HG03378 (cell line): ENCODE measurements around the gene CATSPER3.

Source experiments
- ATAC-seq: cut with Tn5 transposase; IDR thresholded peaks from one replicate; pipeline ENCODE4 v1.9.1; 2021; ENCODE audit warnings: mild to moderate bottlenecking, moderate library complexity; ENCODE audit not compliant: unreplicated experiment

Gene CATSPER3

GRCh38 chr5:134967607-134968006 is at the start of gene CATSPER3:
Gene CATSPER3 (plus strand): TSS chr5:134967907. CDS start chr5:134967992, 85 bp downstream.
- no peak for ATAC-seq

GRCh38 chr5:134918861-134919260 is 48.8 kb upstream of the CATSPER3 start:
- ATAC-seq, result no peak

GRCh38 chr5:134920848-134921575 is 46.7 kb upstream of the CATSPER3 start:
- no peak for ATAC-seq

GRCh38 chr5:134932508-134932907 is 35.2 kb upstream of the CATSPER3 start:
- ATAC-seq, result no peak

GRCh38 chr5:134934202-134934601 is 33.5 kb upstream of the CATSPER3 start:
- no peak for ATAC-seq

GRCh38 chr5:134935711-134936602 is 31.8 kb upstream of the CATSPER3 start:
- no peak for ATAC-seq

- no peak for ATAC-seq
Measured at GRCh38 chr5:134937526-134937925, 30.2 kb upstream of the CATSPER3 start.

- ATAC-seq, result no peak
Measured at GRCh38 chr5:134938030-134938429, 29.7 kb upstream of the CATSPER3 start.

GRCh38 chr5:134939500-134939899 is 28.2 kb upstream of the CATSPER3 start:
- no peak for ATAC-seq

GRCh38 chr5:134943547-134943946 is 24.2 kb upstream of the CATSPER3 start:
- ATAC-seq, result no peak

- no peak for ATAC-seq
Measured at GRCh38 chr5:134944630-134945029, 23.1 kb upstream of the CATSPER3 start.

GRCh38 chr5:134945041-134945440 is 22.7 kb upstream of the CATSPER3 start:
- no peak for ATAC-seq

GRCh38 chr5:134948911-134949310 is 18.8 kb upstream of the CATSPER3 start:
- no peak for ATAC-seq

- no peak for ATAC-seq
Measured at GRCh38 chr5:134949316-134949715, 18.4 kb upstream of the CATSPER3 start.

GRCh38 chr5:134957920-134958608 is 9.6 kb upstream of the CATSPER3 start:
- ATAC-seq, result no peak

GRCh38 chr5:134958755-134959154 is 9.0 kb upstream of the CATSPER3 start:
- no peak for ATAC-seq

- no peak for ATAC-seq
Measured at GRCh38 chr5:134963098-134963497, 4.6 kb upstream of the CATSPER3 start.

- ATAC-seq, result no peak
Measured at GRCh38 chr5:134964359-134965270, 3.1 kb upstream of the CATSPER3 start.

- ATAC-seq, result no peak
Measured at GRCh38 chr5:134965271-134965825, 2.4 kb upstream of the CATSPER3 start.

GRCh38 chr5:134968055-134968454 is 348 bp downstream of the CATSPER3 start:
- no peak for ATAC-seq
